Measurements from ENCODE around the gene MESD. TPM values are rescaled to one million over a fixed set of nuclear protein-coding genes. Genes with fewer than 3 reads are reported as not detected.

Gene MESD
- total and polyA plus RNA-seq, 7 donors, result 4.6 to 9.4 (median 7.0) TPM

DNA sequence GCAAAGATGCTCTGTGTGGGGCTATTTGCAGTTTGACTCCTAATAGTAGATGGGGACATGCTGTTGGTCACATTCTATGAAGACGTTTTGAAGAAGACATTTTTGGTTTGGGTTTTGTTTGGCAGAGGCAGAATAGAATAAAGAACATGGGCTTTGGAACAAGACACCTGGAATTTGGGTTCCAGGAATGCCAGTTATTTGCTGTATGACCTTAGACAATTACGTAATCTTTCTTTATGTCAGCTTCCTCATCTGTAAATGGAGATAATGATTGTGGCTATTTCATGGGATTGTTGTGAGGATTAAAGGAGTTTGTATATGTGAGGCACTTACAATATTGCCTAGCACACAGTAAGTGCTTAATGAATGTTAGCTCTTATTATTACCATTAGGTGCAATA lies 91.6 kb downstream of the MESD start:
- 77 to 88% (median 87%) methylated on average over 2 of the region's 2 CpGs for WGBS, 3 donors
- intact Hi-C loops (cut with DNase I), result no loop called here
- no peaks in the 10 kb centered on the region for H3K36me3 ChIP-seq (ENCODE audit: insufficient read depth in 1 of 2, low read depth in 1 of 2)

More for the DNA sequence above, 91.6 kb downstream of the MESD start:
- DNase-seq (no peak), ATAC-seq (no peak)
- H3K4me3 ChIP-seq, result no peak overlapping the region
- TF ChIP-seq, protein P1, sequence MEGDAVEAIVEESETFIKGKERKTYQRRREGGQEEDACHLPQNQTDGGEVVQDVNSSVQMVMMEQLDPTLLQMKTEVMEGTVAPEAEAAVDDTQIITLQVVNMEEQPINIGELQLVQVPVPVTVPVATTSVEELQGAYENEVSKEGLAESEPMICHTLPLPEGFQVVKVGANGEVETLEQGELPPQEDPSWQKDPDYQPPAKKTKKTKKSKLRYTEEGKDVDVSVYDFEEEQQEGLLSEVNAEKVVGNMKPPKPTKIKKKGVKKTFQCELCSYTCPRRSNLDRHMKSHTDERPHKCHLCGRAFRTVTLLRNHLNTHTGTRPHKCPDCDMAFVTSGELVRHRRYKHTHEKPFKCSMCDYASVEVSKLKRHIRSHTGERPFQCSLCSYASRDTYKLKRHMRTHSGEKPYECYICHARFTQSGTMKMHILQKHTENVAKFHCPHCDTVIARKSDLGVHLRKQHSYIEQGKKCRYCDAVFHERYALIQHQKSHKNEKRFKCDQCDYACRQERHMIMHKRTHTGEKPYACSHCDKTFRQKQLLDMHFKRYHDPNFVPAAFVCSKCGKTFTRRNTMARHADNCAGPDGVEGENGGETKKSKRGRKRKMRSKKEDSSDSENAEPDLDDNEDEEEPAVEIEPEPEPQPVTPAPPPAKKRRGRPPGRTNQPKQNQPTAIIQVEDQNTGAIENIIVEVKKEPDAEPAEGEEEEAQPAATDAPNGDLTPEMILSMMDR (IDR thresholded peaks at IDR 0.05), result no peak
- peaks cover 6% of the 10 kb centered on the region for H3K9me3 ChIP-seq
- no peaks in the 10 kb centered on the region for H3K27me3 ChIP-seq (ENCODE audit: insufficient read depth in 3 of 3, low read length in 2 of 3)
- no peaks in the 10 kb centered on the region for H3K4me1 ChIP-seq
- H3K27ac ChIP-seq, result no peak overlapping the region

Other genes with a start within 250 kb of the MESD start
- under 1 TPM; 0.04 to 0.96 (median 0.41) TPM for gene CEMIP, start 210.4 kb downstream of the MESD start, total RNA-seq
- gene CEMIP, start 210.4 kb downstream of the MESD start, polyA plus RNA-seq, result under 1 TPM; under 0.01 to 0.04 (median 0.01) TPM
- 1 to 10 TPM; 2.4 to 4.4 (median 2.7) TPM for gene TLNRD1, start 11.1 kb upstream of the MESD start, total RNA-seq
- 1 to 10 TPM in 1 of 3 donors, under 1 TPM in 2; 0.65 to 5.1 (median 0.82) TPM for gene TLNRD1, start 11.1 kb upstream of the MESD start, polyA plus RNA-seq
- under 1 TPM in 1 of 4 donors, not detected in 3; 0.28 TPM for gene CFAP161, start 144.5 kb upstream of the MESD start, total RNA-seq
- gene CFAP161, start 144.5 kb upstream of the MESD start, polyA plus RNA-seq, result under 1 TPM in 1 of 3 donors, not detected in 2; 0.03 TPM
- gene IL16, start 207.1 kb upstream of the MESD start, total RNA-seq, result 1 to 10 TPM; 2.1 to 5.3 (median 2.6) TPM
- gene IL16, start 207.1 kb upstream of the MESD start, polyA plus RNA-seq, result 1 to 10 TPM; 1.2 to 2.6 (median 1.3) TPM